HepG2 (cell line): Measurements from ENCODE around the gene RPS8. TPM values are rescaled to one million over a fixed set of nuclear protein-coding genes. Genes with fewer than 3 reads are reported as not detected.

ENCODE experiments used
- AKAP8 ChIP-seq: sonication (generic); formaldehyde crosslinking; IDR thresholded peaks from 2 replicates; pipeline ENCODE4 v1.5.1; 2020; ENCODE audit warnings: mild to moderate bottlenecking, missing genetic modification reagents
- HOXA3 ChIP-seq: sonication (generic); formaldehyde crosslinking; IDR thresholded peaks from 2 replicates; pipeline ENCODE4 v1.5.0; 2020; ENCODE audit warnings: missing genetic modification reagents
- MAFG ChIP-seq: sonication (generic); formaldehyde crosslinking; IDR thresholded peaks from 2 replicates; pipeline ENCODE4 v1.5.1; 2020; ENCODE audit warnings: mild to moderate bottlenecking, missing genetic modification reagents
- MAZ ChIP-seq, 2 experiments: sonication (generic) in 1 of 2; formaldehyde crosslinking in 1 of 2; IDR thresholded peaks; 2 replicates each; pipeline versions ENCODE4 v1.5.0 to v1.6.1; 2012 to 2020; ENCODE audit warnings: low read depth in 2 of 2, mild to moderate bottlenecking in 2 of 2, borderline replicate concordance in 1 of 2, improper control_type of control experiment in 1 of 2, low read length in 1 of 2, missing genetic modification reagents in 1 of 2, moderate library complexity in 1 of 2
- MXI1 ChIP-seq: IDR thresholded peaks from 3 replicates; pipeline ENCODE4 v1.6.1; 2012; ENCODE audit warnings: low read depth, low read length, inconsistent platforms, borderline replicate concordance
- NR2F6 ChIP-seq, 2 experiments: IDR thresholded peaks; 2 replicates each; pipeline ENCODE4 v1.6.1; 2016; ENCODE audit warnings: antibody characterized with exemption in 1 of 2, mild to moderate bottlenecking in 1 of 2
- PCBP1 ChIP-seq: fragments of 200-400 bp; formaldehyde crosslinking; IDR thresholded peaks from 2 replicates; pipeline ENCODE4 v1.6.1; 2017; ENCODE audit warnings: mild to moderate bottlenecking, low read depth, low read length, borderline replicate concordance
- PTBP1 ChIP-seq: fragments of 200-400 bp; formaldehyde crosslinking; IDR thresholded peaks from 2 replicates; pipeline ENCODE4 v1.6.1; 2018; ENCODE audit warnings: low read length, low read depth; ENCODE audit not compliant: poor library complexity, severe bottlenecking
- REPIN1 ChIP-seq: sonication (generic); formaldehyde crosslinking; IDR thresholded peaks from 2 replicates; pipeline ENCODE4 v1.8.0; 2022; ENCODE audit warnings: missing genetic modification reagents, low read depth, mild to moderate bottlenecking, borderline replicate concordance
- TARDBP ChIP-seq: sonication (generic); formaldehyde crosslinking; IDR thresholded peaks from 2 replicates; pipeline ENCODE4 v1.8.0; 2022; ENCODE audit warnings: mild to moderate bottlenecking, missing genetic modification reagents
- TOPORS ChIP-seq: sonication (generic); formaldehyde crosslinking; IDR thresholded peaks from 2 replicates; pipeline ENCODE4 v1.8.0; 2023; ENCODE audit warnings: mild to moderate bottlenecking, missing genetic modification reagents
- ZFP36 ChIP-seq: fragments of 150-350 bp; IDR thresholded peaks from 2 replicates; pipeline ENCODE4 v1.6.1; 2018; ENCODE audit warnings: borderline replicate concordance, low read length, low read depth; ENCODE audit not compliant: partially characterized antibody
- ZNF234 ChIP-seq: sonication (generic); formaldehyde crosslinking; conservative IDR thresholded peaks from 2 replicates; pipeline ENCODE4 v1.5.1; 2020; ENCODE audit warnings: mild to moderate bottlenecking, missing genetic modification reagents
- ZNF30 ChIP-seq: sonication (generic); formaldehyde crosslinking; IDR thresholded peaks from 2 replicates; pipeline ENCODE4 v1.5.0; 2020; ENCODE audit warnings: mild to moderate bottlenecking, missing genetic modification reagents
- ZNF496 ChIP-seq: sonication (generic); formaldehyde crosslinking; IDR thresholded peaks from 2 replicates; pipeline ENCODE4 v1.8.1; 2023; ENCODE audit warnings: mild to moderate bottlenecking, moderate library complexity, missing genetic modification reagents; ENCODE audit not compliant: insufficient replicate concordance
- ZNF850 ChIP-seq: sonication (generic); formaldehyde crosslinking; conservative IDR thresholded peaks from 2 replicates; pipeline ENCODE4 v1.9.0; 2021; ENCODE audit warnings: mild to moderate bottlenecking, missing genetic modification reagents
- polyA plus RNA-seq, 8 experiments: library from polyadenylated mRNA; depleted of rRNA in 3 of 8; stranded (reverse) in 7 of 8; unstranded in 1 of 8; fragments of >200 nt; fragmentation: Illumina TruSeq in 4 of 8; extraction: Trizol in 4 of 8; gene quantifications; 2 replicates each; pipeline versions ENCODE4 v1.2.1 to v1.2.3, GENCODE V29; 2011 to 2016; ENCODE audit warnings: low read depth in 4 of 8, missing spikeins in 1 of 8, mixed read lengths in 1 of 8; ENCODE audit not compliant: insufficient read depth in 1 of 8
- total RNA-seq, 5 experiments: library from RNA; depleted of rRNA; stranded (reverse); fragments of >200 nt; fragmentation: Illumina TruSeq; extraction: Trizol; gene quantifications; 2 replicates each; pipeline ENCODE4 v1.2.3, GENCODE V29; 2016; ENCODE audit warnings: low read depth in 1 of 5
- TF ChIP-seq, protein P1 (sequence below): sonication (generic); formaldehyde crosslinking; IDR thresholded peaks from 2 replicates; pipeline ENCODE4 v1.4.0; 2020; ENCODE audit warnings: missing genetic modification reagents
- TF ChIP-seq, protein P2 (sequence below): sonication (generic); formaldehyde crosslinking; IDR thresholded peaks from 2 replicates; pipeline ENCODE4 v1.5.0; 2020; ENCODE audit warnings: missing genetic modification reagents
- TF ChIP-seq, protein P3 (sequence below): sonication (generic); formaldehyde crosslinking; IDR thresholded peaks from 2 replicates; pipeline ENCODE4 v1.4.0; 2020; ENCODE audit warnings: mild to moderate bottlenecking, missing genetic modification reagents, borderline replicate concordance

Gene RPS8
- total and polyA plus RNA-seq, 2 of the 13 experiments (the other 11 are each of a cell fraction or from before 2014, with no cell fraction given) = 2,628 to 2,822 TPM

DNA sequence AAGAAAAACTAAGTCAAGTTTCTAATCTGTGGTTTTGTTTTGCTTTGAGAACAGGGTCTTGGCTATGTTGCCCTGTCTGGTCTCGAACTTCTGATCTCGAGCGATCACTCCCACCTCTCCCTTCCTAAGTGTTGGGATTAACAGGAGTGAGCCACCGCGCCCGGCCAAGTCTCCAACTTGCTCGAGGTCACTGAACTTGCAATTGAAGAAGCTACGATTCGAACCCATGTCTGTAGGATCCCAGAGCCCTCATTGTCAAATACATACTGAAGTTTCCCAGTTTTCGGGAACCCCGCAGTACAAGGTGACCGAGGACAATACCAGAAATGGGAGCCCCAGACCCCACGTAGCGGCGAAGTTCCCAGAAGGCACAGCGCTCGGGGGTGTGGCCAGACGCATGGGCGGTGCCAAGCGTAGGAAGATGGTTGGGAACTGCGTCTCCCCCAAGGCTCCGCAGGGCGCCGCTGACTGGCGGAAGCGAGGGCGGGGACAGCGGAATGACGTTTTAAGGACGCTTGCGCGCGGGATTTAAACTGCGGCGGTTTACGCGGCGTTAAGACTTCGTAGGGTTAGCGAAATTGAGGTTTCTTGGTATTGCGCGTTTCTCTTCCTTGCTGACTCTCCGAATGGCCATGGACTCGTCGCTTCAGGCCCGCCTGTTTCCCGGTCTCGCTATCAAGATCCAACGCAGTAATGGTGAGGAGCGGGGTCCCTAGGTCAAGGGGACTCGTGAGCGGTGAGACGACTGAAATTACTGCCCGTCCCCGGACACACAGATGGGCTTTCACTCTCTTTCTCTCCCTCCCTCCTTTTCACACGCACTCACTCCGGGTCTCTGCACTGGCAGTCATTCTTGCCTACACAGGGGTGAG is 35.8 kb upstream of the RPS8 start, which contains the start of gene KIF2C (continued):
- TF ChIP-seq MAZ (IDR thresholded peaks at IDR 0.05; ENCODE audit: borderline replicate concordance, low read depth, low read length) = no peak
- TF ChIP-seq MAZ (CRISPR knock-in tag; IDR thresholded peaks at IDR 0.05; ENCODE audit: low read depth) = peak; percentile 34
- TF ChIP-seq, protein P1, sequence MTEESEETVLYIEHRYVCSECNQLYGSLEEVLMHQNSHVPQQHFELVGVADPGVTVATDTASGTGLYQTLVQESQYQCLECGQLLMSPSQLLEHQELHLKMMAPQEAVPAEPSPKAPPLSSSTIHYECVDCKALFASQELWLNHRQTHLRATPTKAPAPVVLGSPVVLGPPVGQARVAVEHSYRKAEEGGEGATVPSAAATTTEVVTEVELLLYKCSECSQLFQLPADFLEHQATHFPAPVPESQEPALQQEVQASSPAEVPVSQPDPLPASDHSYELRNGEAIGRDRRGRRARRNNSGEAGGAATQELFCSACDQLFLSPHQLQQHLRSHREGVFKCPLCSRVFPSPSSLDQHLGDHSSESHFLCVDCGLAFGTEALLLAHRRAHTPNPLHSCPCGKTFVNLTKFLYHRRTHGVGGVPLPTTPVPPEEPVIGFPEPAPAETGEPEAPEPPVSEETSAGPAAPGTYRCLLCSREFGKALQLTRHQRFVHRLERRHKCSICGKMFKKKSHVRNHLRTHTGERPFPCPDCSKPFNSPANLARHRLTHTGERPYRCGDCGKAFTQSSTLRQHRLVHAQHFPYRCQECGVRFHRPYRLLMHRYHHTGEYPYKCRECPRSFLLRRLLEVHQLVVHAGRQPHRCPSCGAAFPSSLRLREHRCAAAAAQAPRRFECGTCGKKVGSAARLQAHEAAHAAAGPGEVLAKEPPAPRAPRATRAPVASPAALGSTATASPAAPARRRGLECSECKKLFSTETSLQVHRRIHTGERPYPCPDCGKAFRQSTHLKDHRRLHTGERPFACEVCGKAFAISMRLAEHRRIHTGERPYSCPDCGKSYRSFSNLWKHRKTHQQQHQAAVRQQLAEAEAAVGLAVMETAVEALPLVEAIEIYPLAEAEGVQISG = peak; percentile 90
- peak; percentile 92 for TF ChIP-seq HOXA3
- TF ChIP-seq PTBP1 = no peak
- no peak for TF ChIP-seq ZNF496 (CRISPR knock-in tag)
- TF ChIP-seq ZNF234 (CRISPR knock-in tag) = no peak
- TF ChIP-seq MXI1 = peak; percentile 88; the same call in 2 of the 3 replicates
- TF ChIP-seq TOPORS = peak; percentile 80; the same call in 1 of the 2 replicates
- no peak for TF ChIP-seq PCBP1
- TF ChIP-seq ZFP36 = no peak
- no peak for TF ChIP-seq AKAP8 (CRISPR knock-in tag)
- no peak for TF ChIP-seq MAFG
- TF ChIP-seq, protein P2, sequence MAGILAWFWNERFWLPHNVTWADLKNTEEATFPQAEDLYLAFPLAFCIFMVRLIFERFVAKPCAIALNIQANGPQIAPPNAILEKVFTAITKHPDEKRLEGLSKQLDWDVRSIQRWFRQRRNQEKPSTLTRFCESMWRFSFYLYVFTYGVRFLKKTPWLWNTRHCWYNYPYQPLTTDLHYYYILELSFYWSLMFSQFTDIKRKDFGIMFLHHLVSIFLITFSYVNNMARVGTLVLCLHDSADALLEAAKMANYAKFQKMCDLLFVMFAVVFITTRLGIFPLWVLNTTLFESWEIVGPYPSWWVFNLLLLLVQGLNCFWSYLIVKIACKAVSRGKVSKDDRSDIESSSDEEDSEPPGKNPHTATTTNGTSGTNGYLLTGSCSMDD (CRISPR knock-in tag) = no peak
- TF ChIP-seq, protein P3, sequence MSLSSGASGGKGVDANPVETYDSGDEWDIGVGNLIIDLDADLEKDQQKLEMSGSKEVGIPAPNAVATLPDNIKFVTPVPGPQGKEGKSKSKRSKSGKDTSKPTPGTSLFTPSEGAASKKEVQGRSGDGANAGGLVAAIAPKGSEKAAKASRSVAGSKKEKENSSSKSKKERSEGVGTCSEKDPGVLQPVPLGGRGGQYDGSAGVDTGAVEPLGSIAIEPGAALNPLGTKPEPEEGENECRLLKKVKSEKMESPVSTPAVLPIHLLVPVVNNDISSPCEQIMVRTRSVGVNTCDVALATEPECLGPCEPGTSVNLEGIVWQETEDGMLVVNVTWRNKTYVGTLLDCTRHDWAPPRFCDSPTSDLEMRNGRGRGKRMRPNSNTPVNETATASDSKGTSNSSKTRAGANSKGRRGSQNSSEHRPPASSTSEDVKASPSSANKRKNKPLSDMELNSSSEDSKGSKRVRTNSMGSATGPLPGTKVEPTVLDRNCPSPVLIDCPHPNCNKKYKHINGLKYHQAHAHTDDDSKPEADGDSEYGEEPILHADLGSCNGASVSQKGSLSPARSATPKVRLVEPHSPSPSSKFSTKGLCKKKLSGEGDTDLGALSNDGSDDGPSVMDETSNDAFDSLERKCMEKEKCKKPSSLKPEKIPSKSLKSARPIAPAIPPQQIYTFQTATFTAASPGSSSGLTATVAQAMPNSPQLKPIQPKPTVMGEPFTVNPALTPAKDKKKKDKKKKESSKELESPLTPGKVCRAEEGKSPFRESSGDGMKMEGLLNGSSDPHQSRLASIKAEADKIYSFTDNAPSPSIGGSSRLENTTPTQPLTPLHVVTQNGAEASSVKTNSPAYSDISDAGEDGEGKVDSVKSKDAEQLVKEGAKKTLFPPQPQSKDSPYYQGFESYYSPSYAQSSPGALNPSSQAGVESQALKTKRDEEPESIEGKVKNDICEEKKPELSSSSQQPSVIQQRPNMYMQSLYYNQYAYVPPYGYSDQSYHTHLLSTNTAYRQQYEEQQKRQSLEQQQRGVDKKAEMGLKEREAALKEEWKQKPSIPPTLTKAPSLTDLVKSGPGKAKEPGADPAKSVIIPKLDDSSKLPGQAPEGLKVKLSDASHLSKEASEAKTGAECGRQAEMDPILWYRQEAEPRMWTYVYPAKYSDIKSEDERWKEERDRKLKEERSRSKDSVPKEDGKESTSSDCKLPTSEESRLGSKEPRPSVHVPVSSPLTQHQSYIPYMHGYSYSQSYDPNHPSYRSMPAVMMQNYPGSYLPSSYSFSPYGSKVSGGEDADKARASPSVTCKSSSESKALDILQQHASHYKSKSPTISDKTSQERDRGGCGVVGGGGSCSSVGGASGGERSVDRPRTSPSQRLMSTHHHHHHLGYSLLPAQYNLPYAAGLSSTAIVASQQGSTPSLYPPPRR (CRISPR knock-in tag) = 0 out of 2 replicates have a peak, but pooled peaks have one; percentile 48
- TF ChIP-seq TARDBP (CRISPR knock-in tag) = peak; percentile 59; the same call in 1 of the 2 replicates
- no peak for TF ChIP-seq ZNF30 (CRISPR knock-in tag)
- TF ChIP-seq NR2F6 (IDR thresholded peaks at IDR 0.05) = no peak
- TF ChIP-seq NR2F6 (CRISPR knock-in tag; IDR thresholded peaks at IDR 0.05) = peak; percentile 29; the same call in 1 of the 2 replicates
- no peak for TF ChIP-seq ZNF850 (CRISPR knock-in tag)
- TF ChIP-seq REPIN1 (CRISPR knock-in tag) = peak; percentile 93
